Psoas muscle (tissue), 8 donors: ENCODE data around the gene S1PR4. TPM values are rescaled to one million over a fixed set of nuclear protein-coding genes. Genes with fewer than 3 reads are reported as not detected.

Source experiments
- ATAC-seq, 4 donors: fragments of 200-7000 bp; cut with Tn5 transposase; one replicate each; pipeline ENCODE4 v1.9.1; 2020; ENCODE audit warnings: moderate library complexity in 3 of 4, mild to moderate bottlenecking in 2 of 4
- DNase-seq, 2 donors: peaks; one replicate each; pipeline ENCODE4 v3.0.0-alpha.2; 2020
- H3K27ac ChIP-seq: fragments of 200-600 bp; one replicate; pipeline ENCODE4 v1.8.0; 2022
- H3K27me3 ChIP-seq, 3 donors: fragments of 200-600 bp in 1 of 3; one replicate each; pipeline versions ENCODE4 v1.6.1 to v1.8.0; 2013 to 2022; ENCODE audit warnings: low read length in 2 of 3, mild to moderate bottlenecking in 2 of 3, moderate library complexity in 1 of 3; ENCODE audit not compliant: insufficient read depth in 3 of 3
- H3K36me3 ChIP-seq, 2 donors: fragments of 200-600 bp in 1 of 2; one replicate each; pipeline versions ENCODE4 v1.6.1 to v1.8.0; 2013 to 2022; ENCODE audit warnings: low read depth in 1 of 2, mild to moderate bottlenecking in 1 of 2, moderate library complexity in 1 of 2; ENCODE audit not compliant: insufficient read depth in 1 of 2
- H3K4me1 ChIP-seq: fragments of 200-600 bp; one replicate; pipeline ENCODE4 v1.8.0; 2022
- H3K4me3 ChIP-seq: fragments of 200-600 bp; one replicate; pipeline ENCODE4 v1.8.0; 2022; ENCODE audit warnings: mild to moderate bottlenecking
- H3K9me3 ChIP-seq: fragments of 200-600 bp; one replicate; pipeline ENCODE4 v1.8.0; 2022
- CTCF ChIP-seq: fragments of 200-600 bp; IDR thresholded peaks from one replicate; pipeline ENCODE4 v1.8.0; 2022; ENCODE audit warnings: antibody characterized with exemption
- WGBS, 3 donors: extraction: QIAGEN DNeasy Blood & Tissue Kit; methylation state at CpG; one replicate each; pipeline versions ENCODE4 v1.1.6 to v1.1.7; 2013; 5-methylcytosine and 5-hydroxymethylcytosine counted together
- intact Hi-C, 2 donors: fragments of 100-400 bp; cut with DNase I; formaldehyde crosslinking; loops; one replicate each; pipeline versions ENCODE4 v1.11.0 to v1.14.2; 2022
- polyA plus RNA-seq, 3 donors: library from polyadenylated mRNA; stranded (reverse); fragments of 200-250 nt; gene quantifications; one replicate each; pipeline ENCODE4 v1.2.3, GENCODE V29; 2013
- total RNA-seq, 4 donors: library from RNA; stranded (reverse); fragmentation: NEBNext Ultra II Directional in 2 of 4; extraction: Animal tissue kit (Norgen Biotek cat#: 25700) in 2 of 4; gene quantifications; one replicate each; pipeline versions ENCODE4 v1.2.1 to v1.2.4, GENCODE V29; 2021 to 2023
- donor health status: healthy with polysubstance abuse.
- donor health status: DM: no; HTN: no; CAD: no; lungs with moderate emphysema.
- donor health status: Bipolar disorder and iron deficiency.
- donor health status: healthy.
- donor health status: DM: yes; HTN: yes; CAD: no.
- donor health status: DM: no; HTN: no; CAD: no.
- donor health status: DM: no; HTN: no; CAD: no.
- donor health status: DM: yes; HTN: yes; CAD: no.

Gene S1PR4
- total and polyA plus RNA-seq, 7 donors: 0.40 to 0.94 (median 0.75) TPM

GRCh38 chr19:3161453-3161852, 17.1 kb upstream of the S1PR4 start:
- Histone ChIP-seq H3K9me3 (no peaks in the 10 kb centered on the region), H3K4me3 (no peak overlapping the region), H3K27me3 (peaks cover 0 to 11% (median 0%) of the 10 kb centered on the region in 3 donors), H3K36me3 (no peaks in the 10 kb centered on the region), H3K27ac (no peak overlapping the region), H3K4me1 (no peaks in the 10 kb centered on the region)
- TF ChIP-seq CTCF: no peak
- intact Hi-C loops: loop anchor here (5.0 kb wide), 4 partner anchors 34 to 274 kb away; no protein-coding TSS in a partner anchor
- ATAC-seq (no peak), DNase-seq (no peak)
- WGBS, 3 donors: 82 to 86% (median 83%) methylated on average over 4 of the region's 4 CpGs

GRCh38 chr19:3162418-3163229, 15.9 kb upstream of the S1PR4 start:
- H3K27me3 ChIP-seq: peaks cover 0 to 11% (median 0%) of the 10 kb centered on the region in 3 donors
- ATAC-seq (peak in 1 of 4 donors; percentile 24), DNase-seq (no peak)
- H3K9me3 ChIP-seq: no peaks in the 10 kb centered on the region
- H3K4me1 ChIP-seq: no peaks in the 10 kb centered on the region
- no peak overlapping the region for H3K27ac ChIP-seq
- no peak for TF ChIP-seq CTCF
- intact Hi-C loops: loop anchor here (2.0 to 5.0 kb wide), 5 partner anchors 35 to 276 kb away; no protein-coding TSS in a partner anchor
- H3K4me3 ChIP-seq: no peak overlapping the region
- WGBS, 3 donors: 59 to 73% (median 64%) methylated on average over 34 to 38 of the region's 38 CpGs
- no peaks in the 10 kb centered on the region for H3K36me3 ChIP-seq

GRCh38 chr19:3163230-3163886, 15.2 kb upstream of the S1PR4 start:
- peaks cover 0 to 11% (median 0%) of the 10 kb centered on the region in 3 donors for H3K27me3 ChIP-seq
- H3K36me3 ChIP-seq: no peaks in the 10 kb centered on the region
- 5 to 11% (median 6%) methylated on average over 22 to 27 of the region's 27 CpGs for WGBS, 3 donors
- H3K9me3 ChIP-seq: no peaks in the 10 kb centered on the region
- ATAC-seq (peak; percentile 78 to 92 (median 85)), DNase-seq (peak in 1 of 2 donors; percentile 76)
- H3K4me3 ChIP-seq: no peak overlapping the region
- TF ChIP-seq CTCF: peak; percentile 91
- intact Hi-C loops: loop anchor here (2.0 to 5.0 kb wide), 5 partner anchors 36 to 277 kb away; no protein-coding TSS in a partner anchor
- H3K4me1 ChIP-seq: no peaks in the 10 kb centered on the region
- H3K27ac ChIP-seq: no peak overlapping the region

GRCh38 chr19:3163943-3164342, 14.6 kb upstream of the S1PR4 start:
- H3K27ac ChIP-seq: no peak overlapping the region
- no peak overlapping the region for H3K4me3 ChIP-seq
- no peak for DNase-seq
- intact Hi-C loops: loop anchor here (2.0 to 5.0 kb wide), 5 partner anchors 37 to 277 kb away; no protein-coding TSS in a partner anchor
- H3K9me3 ChIP-seq: no peaks in the 10 kb centered on the region
- 68 to 71% (median 70%) methylated on average over 7 of the region's 7 CpGs for WGBS, 3 donors
- no peak for TF ChIP-seq CTCF
- H3K27me3 ChIP-seq: peaks cover 0 to 11% (median 0%) of the 10 kb centered on the region in 3 donors
- H3K4me1 ChIP-seq: no peaks in the 10 kb centered on the region
- H3K36me3 ChIP-seq: no peaks in the 10 kb centered on the region
- no peak for ATAC-seq
